K562 (cell line): Measurements from ENCODE around the gene RABL2A.

Experiments
- DPF2 ChIP-seq: fragments of 450-650 bp; IDR thresholded peaks from 2 replicates; pipeline ENCODE4 v1.6.1; 2016
- ELF1 ChIP-seq: fragments of 200-800 bp; sonication (Bioruptor generic); IDR thresholded peaks from 2 replicates; pipeline ENCODE4 v1.6.1; 2016; ENCODE audit warnings: missing genetic modification characterization, missing compliant biosample characterization
- TCF7 ChIP-seq: sonication (generic); IDR thresholded peaks from 2 replicates; pipeline ENCODE4 v1.6.1; 2016; ENCODE audit warnings: antibody characterized with exemption, borderline replicate concordance
- U2AF1 ChIP-seq: fragments of 200-400 bp; formaldehyde crosslinking; optimal IDR thresholded peaks from 2 replicates; pipeline ENCODE3; 2017; ENCODE audit warnings: mild to moderate bottlenecking, low read depth, low read length, moderate library complexity
- ZBED1 ChIP-seq: IDR thresholded peaks from 2 replicates; pipeline ENCODE4 v1.6.1; 2014
- ZFP36 ChIP-seq: fragments of 150-350 bp; IDR thresholded peaks from 2 replicates; pipeline ENCODE4 v1.6.1; 2018; ENCODE audit warnings: low read length, low read depth; ENCODE audit not compliant: partially characterized antibody
- TF ChIP-seq, protein P1 (sequence below): sonication (generic); formaldehyde crosslinking; IDR thresholded peaks from 2 replicates; pipeline ENCODE4 v1.8.1; 2023; ENCODE audit warnings: mild to moderate bottlenecking, missing genetic modification reagents

GRCh38 chr2:113672326-113672932 is 45.4 kb downstream of the RABL2A start:
- TF ChIP-seq U2AF1 (no peak), ZFP36 (no peak), ELF1 (tag) (no peak), DPF2 (no peak), ZBED1 (no peak), TCF7 (no peak)
- TF ChIP-seq, protein P1, sequence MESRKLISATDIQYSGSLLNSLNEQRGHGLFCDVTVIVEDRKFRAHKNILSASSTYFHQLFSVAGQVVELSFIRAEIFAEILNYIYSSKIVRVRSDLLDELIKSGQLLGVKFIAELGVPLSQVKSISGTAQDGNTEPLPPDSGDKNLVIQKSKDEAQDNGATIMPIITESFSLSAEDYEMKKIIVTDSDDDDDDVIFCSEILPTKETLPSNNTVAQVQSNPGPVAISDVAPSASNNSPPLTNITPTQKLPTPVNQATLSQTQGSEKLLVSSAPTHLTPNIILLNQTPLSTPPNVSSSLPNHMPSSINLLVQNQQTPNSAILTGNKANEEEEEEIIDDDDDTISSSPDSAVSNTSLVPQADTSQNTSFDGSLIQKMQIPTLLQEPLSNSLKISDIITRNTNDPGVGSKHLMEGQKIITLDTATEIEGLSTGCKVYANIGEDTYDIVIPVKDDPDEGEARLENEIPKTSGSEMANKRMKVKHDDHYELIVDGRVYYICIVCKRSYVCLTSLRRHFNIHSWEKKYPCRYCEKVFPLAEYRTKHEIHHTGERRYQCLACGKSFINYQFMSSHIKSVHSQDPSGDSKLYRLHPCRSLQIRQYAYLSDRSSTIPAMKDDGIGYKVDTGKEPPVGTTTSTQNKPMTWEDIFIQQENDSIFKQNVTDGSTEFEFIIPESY (CRISPR knock-in tag) = no peak
